ENCODE data around the gene SUOX. TPM values are rescaled to one million over a fixed set of nuclear protein-coding genes. Genes with fewer than 3 reads are reported as not detected.

Gene SUOX
- 10 to 100 TPM; 12.8 to 36.3 (median 21.9) TPM for total RNA-seq

GRCh38 chr12:55996715-55997534, at the start of gene SUOX:
SUOX (plus strand) TSS chr12:55997276; CDS start chr12:56002222, 4,946 bp downstream.
- ATAC-seq (ENCODE audit: low FRiP score in 2 of 2) (peak; percentile 99 to 100), DNase-seq (peak; percentile 89 to 99)
- H3K27me3 ChIP-seq, result no peaks in the 10 kb centered on the region
- peaks cover 10 to 32% (median 15%) of the 10 kb centered on the region in 4 donors for H3K4me1 ChIP-seq
- peaks cover 16 to 46% (median 30%) of the 10 kb centered on the region in 4 donors for H3K36me3 ChIP-seq
- H3K4me3 ChIP-seq, result peak within 1 kb of the TSS; percentile 59 to 84 (median 63)
- WGBS, 2 donors, result 1 to 5% methylated on average over 20 to 27 of the region's 27 CpGs
- no peaks in the 10 kb centered on the region for H3K9me3 ChIP-seq
- TF ChIP-seq POLR2AphosphoS5 (IDR thresholded peaks at IDR 0.05) (peak; percentile 44 to 80), EP300 (IDR thresholded peaks at IDR 0.05) (no peak), CTCF (IDR thresholded peaks at IDR 0.05) (peak in 1 of 6 experiments; percentile 6), POLR2A (IDR thresholded peaks at IDR 0.05) (peak in 3 of 4 donors; percentile 30 to 79 (median 69))
- peak within 1 kb of the TSS; percentile 68 to 88 (median 82) for H3K27ac ChIP-seq

DNA sequence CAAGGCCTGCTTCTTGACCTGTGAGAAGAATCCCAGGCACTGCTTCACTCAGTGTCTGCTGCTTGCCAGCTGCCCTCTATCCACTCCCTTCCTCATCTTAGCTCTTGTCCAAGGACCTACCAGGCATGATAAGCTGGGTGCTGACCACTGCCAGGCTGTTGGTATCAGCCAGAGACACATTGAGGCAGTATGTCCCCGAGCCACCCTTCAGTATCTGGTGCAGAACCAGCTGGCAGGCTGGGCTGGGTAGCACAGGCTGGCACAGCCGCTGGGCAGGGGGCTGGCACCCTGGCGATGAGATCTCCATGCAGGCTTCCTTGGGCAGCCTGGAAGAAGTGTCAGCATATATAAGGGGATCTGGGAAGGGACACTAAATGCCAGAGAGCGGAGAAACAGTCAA, 41.7 kb upstream of the SUOX start:
- Histone ChIP-seq H3K36me3 (peaks cover 0 to 34% (median 28%) of the 10 kb centered on the region in 4 donors), H3K4me1 (no peaks in the 10 kb centered on the region), H3K27ac (no peak overlapping the region), H3K27me3 (no peaks in the 10 kb centered on the region), H3K9me3 (no peaks in the 10 kb centered on the region), H3K4me3 (no peak overlapping the region)
- no peak for ATAC-seq (ENCODE audit: low FRiP score in 2 of 2)
- TF ChIP-seq CTCF (IDR thresholded peaks at IDR 0.05) (no peak), POLR2A (IDR thresholded peaks at IDR 0.05) (no peak), EP300 (IDR thresholded peaks at IDR 0.05) (no peak), POLR2AphosphoS5 (IDR thresholded peaks at IDR 0.05) (no peak)
- DNase-seq, result peak in 1 of 2 donors; percentile 51
- WGBS, 2 donors, result 90 to 96% methylated on average over 4 of the region's 4 CpGs

GRCh38 chr12:55955800-55956508, 41.1 kb upstream of the SUOX start:
- H3K27ac ChIP-seq, result no peak overlapping the region
- no peaks in the 10 kb centered on the region for H3K27me3 ChIP-seq
- no peak for ATAC-seq (ENCODE audit: low FRiP score in 2 of 2)
- peaks cover 0 to 34% (median 27%) of the 10 kb centered on the region in 4 donors for H3K36me3 ChIP-seq
- H3K4me1 ChIP-seq, result no peaks in the 10 kb centered on the region
- DNase-seq, result no peak
- H3K9me3 ChIP-seq, result no peaks in the 10 kb centered on the region
- TF ChIP-seq POLR2A (IDR thresholded peaks at IDR 0.05) (no peak), EP300 (IDR thresholded peaks at IDR 0.05) (no peak), CTCF (IDR thresholded peaks at IDR 0.05) (peak in 2 of 6 experiments; percentile 16 to 26)
- WGBS, 2 donors, result 91 to 100% methylated on average over 6 of the region's 6 CpGs
- H3K4me3 ChIP-seq, result no peak overlapping the region

GRCh38 chr12:55957106-55957859, 39.8 kb upstream of the SUOX start:
- WGBS, 2 donors, result 61 to 71% methylated on average over 3 to 5 of the region's 5 CpGs
- Histone ChIP-seq H3K9me3 (no peaks in the 10 kb centered on the region), H3K4me3 (no peak overlapping the region), H3K27ac (no peak overlapping the region), H3K27me3 (no peaks in the 10 kb centered on the region), H3K36me3 (peaks cover 0 to 21% (median 15%) of the 10 kb centered on the region in 4 donors), H3K4me1 (no peaks in the 10 kb centered on the region)
- TF ChIP-seq POLR2AphosphoS5 (IDR thresholded peaks at IDR 0.05) (no peak), EP300 (IDR thresholded peaks at IDR 0.05) (no peak), POLR2A (IDR thresholded peaks at IDR 0.05) (no peak), CTCF (IDR thresholded peaks at IDR 0.05) (no peak)
- peak; percentile 13 to 28 for ATAC-seq (ENCODE audit: low FRiP score in 2 of 2)
- peak in 1 of 2 donors; percentile 57 for DNase-seq

Data from upper lobe of left lung (tissue), 6 donors.